A549 (cell line): Measurements from ENCODE around the gene CNOT10.

Experiments used
- BHLHE40 ChIP-seq: IDR thresholded peaks from 2 replicates; pipeline ENCODE4 v1.6.1; 2012; ENCODE audit warnings: low read depth, low read length, inconsistent platforms
- CBX8 ChIP-seq: fragments of 200-600 bp; sonication (generic); IDR thresholded peaks from 2 replicates; pipeline ENCODE4 v1.6.1; 2016
- CHD2 ChIP-seq: fragments of 150-350 bp; IDR thresholded peaks from 2 replicates; pipeline ENCODE4 v1.6.1; 2014; ENCODE audit warnings: low read length; ENCODE audit not compliant: partially characterized antibody
- EP300 ChIP-seq, 2 experiments: fragments of >200 bp; sonication (Bioruptor Twin); formaldehyde crosslinking; IDR thresholded peaks; 2 replicates in 1 of 2; 3 replicates in 1 of 2; pipeline ENCODE4 v1.6.1; 2016 to 2017
- JUN ChIP-seq, 2 experiments: fragments of >200 bp; sonication (Bioruptor Twin); formaldehyde crosslinking; IDR thresholded peaks; 2 replicates in 1 of 2; 3 replicates in 1 of 2; pipeline ENCODE4 v1.6.1; 2016 to 2017
- JUNB ChIP-seq: fragments of >200 bp; sonication (Bioruptor Twin); formaldehyde crosslinking; IDR thresholded peaks from 2 replicates; pipeline ENCODE4 v1.6.1; 2016
- POLR2A ChIP-seq: IDR thresholded peaks from 2 replicates; pipeline ENCODE4 v1.6.1; 2012; ENCODE audit warnings: mild to moderate bottlenecking, low read length
- RARB ChIP-seq: fragments of 250-450 bp; sonication (Bioruptor Pico); IDR thresholded peaks from 2 replicates; pipeline ENCODE4 v1.8.0; 2021; ENCODE audit warnings: mild to moderate bottlenecking, moderate library complexity
- RCOR1 ChIP-seq: fragments of 150-350 bp; IDR thresholded peaks from 2 replicates; pipeline ENCODE4 v1.6.1; 2014; ENCODE audit warnings: antibody characterized with exemption, low read length, low read depth
- REST ChIP-seq: fragments of 200-600 bp; sonication (generic); IDR thresholded peaks from 2 replicates; pipeline ENCODE4 v1.6.1; 2016; ENCODE audit warnings: antibody characterized with exemption, mild to moderate bottlenecking, moderate library complexity
- RFX5 ChIP-seq: fragments of 450-650 bp; IDR thresholded peaks from 2 replicates; pipeline ENCODE4 v1.7.1; 2014; ENCODE audit warnings: antibody characterized with exemption, mild to moderate bottlenecking, moderate library complexity
- TP53 ChIP-seq: fragments of 250-450 bp; sonication (Bioruptor Pico); IDR thresholded peaks from 2 replicates; pipeline ENCODE4 v1.5.0; 2021; ENCODE audit warnings: mild to moderate bottlenecking, moderate library complexity
- USF2 ChIP-seq: fragments of 450-650 bp; IDR thresholded peaks from 2 replicates; pipeline ENCODE4 v1.6.1; 2014; ENCODE audit warnings: antibody characterized with exemption
- TF ChIP-seq, protein P1 (sequence below): fragments of >200 bp; sonication (Bioruptor Twin); formaldehyde crosslinking; IDR thresholded peaks from 3 replicates; pipeline ENCODE4 v1.5.1; 2016

DNA sequence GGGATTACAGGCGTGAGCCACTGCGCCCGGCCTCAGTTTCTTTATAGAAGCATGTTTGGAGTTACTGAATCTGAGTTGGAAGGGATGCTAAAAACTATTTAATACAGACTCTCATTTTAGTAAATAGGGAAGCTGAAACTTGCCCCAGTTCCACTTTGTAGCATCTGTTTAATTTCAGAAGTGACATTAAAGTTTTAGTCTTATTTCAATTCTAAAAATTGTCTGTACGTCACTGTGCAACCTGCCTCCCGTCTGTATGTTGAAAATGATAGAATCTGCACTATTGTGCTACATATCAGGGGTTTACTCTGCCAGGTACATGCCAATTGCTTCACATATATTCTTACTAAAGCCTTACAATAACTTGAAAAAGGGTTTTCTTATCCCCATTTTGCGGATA, 15.3 kb downstream of the CNOT10 start:
- TF ChIP-seq, protein P1, sequence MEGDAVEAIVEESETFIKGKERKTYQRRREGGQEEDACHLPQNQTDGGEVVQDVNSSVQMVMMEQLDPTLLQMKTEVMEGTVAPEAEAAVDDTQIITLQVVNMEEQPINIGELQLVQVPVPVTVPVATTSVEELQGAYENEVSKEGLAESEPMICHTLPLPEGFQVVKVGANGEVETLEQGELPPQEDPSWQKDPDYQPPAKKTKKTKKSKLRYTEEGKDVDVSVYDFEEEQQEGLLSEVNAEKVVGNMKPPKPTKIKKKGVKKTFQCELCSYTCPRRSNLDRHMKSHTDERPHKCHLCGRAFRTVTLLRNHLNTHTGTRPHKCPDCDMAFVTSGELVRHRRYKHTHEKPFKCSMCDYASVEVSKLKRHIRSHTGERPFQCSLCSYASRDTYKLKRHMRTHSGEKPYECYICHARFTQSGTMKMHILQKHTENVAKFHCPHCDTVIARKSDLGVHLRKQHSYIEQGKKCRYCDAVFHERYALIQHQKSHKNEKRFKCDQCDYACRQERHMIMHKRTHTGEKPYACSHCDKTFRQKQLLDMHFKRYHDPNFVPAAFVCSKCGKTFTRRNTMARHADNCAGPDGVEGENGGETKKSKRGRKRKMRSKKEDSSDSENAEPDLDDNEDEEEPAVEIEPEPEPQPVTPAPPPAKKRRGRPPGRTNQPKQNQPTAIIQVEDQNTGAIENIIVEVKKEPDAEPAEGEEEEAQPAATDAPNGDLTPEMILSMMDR, result no peak
- TF ChIP-seq RARB (CRISPR knock-in tag) (no peak), RFX5 (no peak), CHD2 (no peak), JUNB (no peak), USF2 (no peak), CBX8 (no peak), POLR2A (no peak), EP300 (IDR thresholded peaks at IDR 0.05) (no peak), JUN (IDR thresholded peaks at IDR 0.05) (no peak), REST (no peak), BHLHE40 (no peak), TP53 (CRISPR knock-in tag) (no peak), RCOR1 (no peak)
